Measurements from ENCODE around the gene PRKG1. TPM values are rescaled to one million over a fixed set of nuclear protein-coding genes. Genes with fewer than 3 reads are reported as not detected.

Gene PRKG1
- polyA plus RNA-seq, 3 donors: not detected

DNA sequence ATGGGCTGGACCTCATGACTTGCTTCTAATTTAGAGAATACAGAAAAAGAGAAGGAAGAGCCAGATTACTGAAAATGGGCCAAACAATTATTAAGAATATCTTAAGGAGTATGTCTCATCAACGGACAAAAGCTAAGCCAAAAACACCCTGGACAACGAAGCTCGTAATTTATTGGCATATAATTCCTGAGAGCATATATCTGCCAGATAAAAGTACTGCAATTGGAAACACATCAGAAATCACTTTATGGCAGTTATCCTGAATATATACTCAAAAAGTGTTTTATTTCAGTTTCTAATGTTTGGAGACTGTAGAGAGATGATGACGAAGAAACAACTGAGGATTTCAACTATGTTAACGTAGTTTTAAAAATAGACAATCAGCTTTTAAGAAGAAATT is 413.3 kb downstream of the PRKG1 start:
- no peaks in the 10 kb centered on the region for H3K4me1 Mint-ChIP-seq
- TF ChIP-seq, protein P1, sequence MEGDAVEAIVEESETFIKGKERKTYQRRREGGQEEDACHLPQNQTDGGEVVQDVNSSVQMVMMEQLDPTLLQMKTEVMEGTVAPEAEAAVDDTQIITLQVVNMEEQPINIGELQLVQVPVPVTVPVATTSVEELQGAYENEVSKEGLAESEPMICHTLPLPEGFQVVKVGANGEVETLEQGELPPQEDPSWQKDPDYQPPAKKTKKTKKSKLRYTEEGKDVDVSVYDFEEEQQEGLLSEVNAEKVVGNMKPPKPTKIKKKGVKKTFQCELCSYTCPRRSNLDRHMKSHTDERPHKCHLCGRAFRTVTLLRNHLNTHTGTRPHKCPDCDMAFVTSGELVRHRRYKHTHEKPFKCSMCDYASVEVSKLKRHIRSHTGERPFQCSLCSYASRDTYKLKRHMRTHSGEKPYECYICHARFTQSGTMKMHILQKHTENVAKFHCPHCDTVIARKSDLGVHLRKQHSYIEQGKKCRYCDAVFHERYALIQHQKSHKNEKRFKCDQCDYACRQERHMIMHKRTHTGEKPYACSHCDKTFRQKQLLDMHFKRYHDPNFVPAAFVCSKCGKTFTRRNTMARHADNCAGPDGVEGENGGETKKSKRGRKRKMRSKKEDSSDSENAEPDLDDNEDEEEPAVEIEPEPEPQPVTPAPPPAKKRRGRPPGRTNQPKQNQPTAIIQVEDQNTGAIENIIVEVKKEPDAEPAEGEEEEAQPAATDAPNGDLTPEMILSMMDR (IDR thresholded peaks at IDR 0.05): no peak
- no peaks in the 10 kb centered on the region for H4K20me1 ChIP-seq (ENCODE audit: insufficient read depth, low read length)
- no peaks in the 10 kb centered on the region for H3K9me3 ChIP-seq (replicated peaks in 1 of 2; ENCODE audit: control insufficient read depth in 1 of 2, insufficient read depth in 1 of 2, low read length in 2 of 2)
- H3K27me3 Mint-ChIP-seq (ENCODE audit: low read depth in 3 of 3): no peaks in the 10 kb centered on the region
- no peak overlapping the region for H3K4me3 Mint-ChIP-seq
- intact Hi-C loops (cut with micrococcal nuclease): no loop called here
- H3K27me3 ChIP-seq (ENCODE audit: control insufficient read depth in 2 of 2, insufficient read depth in 2 of 2, low read length in 2 of 2): no peaks in the 10 kb centered on the region
- H3K27ac ChIP-seq (ENCODE audit: low read depth in 1 of 2, low read length in 2 of 2): no peak overlapping the region
- no peaks in the 10 kb centered on the region for H3K36me3 Mint-ChIP-seq
- no peaks in the 10 kb centered on the region for H3K4me1 ChIP-seq (ENCODE audit: control insufficient read depth in 1 of 2, insufficient read depth in 2 of 2, low read length in 2 of 2)
- no peak overlapping the region for H3K9ac ChIP-seq (ENCODE audit: insufficient read depth, low read length, poor library complexity, severe bottlenecking)
- H3K27ac Mint-ChIP-seq: no peak overlapping the region
- no peak overlapping the region for H3K4me2 ChIP-seq (replicated peaks; ENCODE audit: extremely low read depth, low read length, poor library complexity, severe bottlenecking)
- no peak overlapping the region for H2AFZ ChIP-seq (ENCODE audit: insufficient read depth, low read depth, low read length, poor library complexity, severe bottlenecking)
- WGBS (ENCODE audit: insufficient coverage): no CpG with 5 or more reads among the region's 5 CpGs
- DNase-seq: no peak
- H3K36me3 ChIP-seq (replicated peaks in 1 of 2; ENCODE audit: control insufficient read depth in 1 of 2, insufficient read depth in 2 of 2, low read length in 2 of 2): no peaks in the 10 kb centered on the region
- H3K4me3 ChIP-seq (replicated peaks in 1 of 3; ENCODE audit: low read depth in 2 of 3, low read length in 3 of 3): no peak overlapping the region
- no peaks in the 10 kb centered on the region for H3K79me2 ChIP-seq (ENCODE audit: insufficient read depth, low read length)
- peaks cover 0 to 4% (median 0%) of the 10 kb centered on the region in 7 donors for H3K9me3 Mint-ChIP-seq

DNA sequence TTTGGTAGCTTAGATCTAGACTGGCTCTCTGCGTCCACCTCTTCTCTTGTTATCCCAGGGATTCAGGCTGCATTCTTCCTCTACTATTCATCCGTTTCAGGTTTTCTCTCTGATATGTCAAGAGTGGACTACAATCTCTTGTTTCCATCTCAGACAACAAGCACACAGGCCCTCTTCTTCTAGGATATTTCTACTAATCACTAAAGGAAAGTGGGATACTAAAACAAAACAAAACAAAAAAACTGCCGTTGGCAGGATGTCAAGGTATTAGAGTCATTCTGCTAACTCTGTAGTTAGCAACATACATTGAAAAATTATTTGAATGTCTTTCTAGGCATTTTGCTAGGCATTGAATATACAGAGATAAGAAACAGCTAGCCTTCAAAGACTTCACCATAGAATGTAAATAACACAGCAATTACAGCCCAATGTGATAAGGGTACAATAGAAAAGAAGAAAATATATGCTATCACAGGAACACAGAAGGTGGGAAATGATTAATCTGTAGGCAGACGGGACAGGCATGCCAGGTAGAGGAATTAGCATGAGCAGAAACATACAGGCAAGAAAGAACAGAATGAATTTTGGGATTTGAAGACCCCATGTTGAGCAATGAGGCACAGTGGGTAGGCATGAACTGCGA is 414.6 kb downstream of the PRKG1 start:
- Histone ChIP-seq H3K9me3 (replicated peaks in 1 of 2; ENCODE audit: control insufficient read depth in 1 of 2, insufficient read depth in 1 of 2, low read length in 2 of 2) (no peaks in the 10 kb centered on the region), H2AFZ (ENCODE audit: insufficient read depth, low read depth, low read length, poor library complexity, severe bottlenecking) (no peak overlapping the region), H3K27me3 (ENCODE audit: control insufficient read depth in 2 of 2, insufficient read depth in 2 of 2, low read length in 2 of 2) (no peaks in the 10 kb centered on the region), H3K9ac (ENCODE audit: insufficient read depth, low read length, poor library complexity, severe bottlenecking) (no peak overlapping the region), H3K4me2 (replicated peaks; ENCODE audit: extremely low read depth, low read length, poor library complexity, severe bottlenecking) (no peak overlapping the region), H3K4me1 (ENCODE audit: control insufficient read depth in 1 of 2, insufficient read depth in 2 of 2, low read length in 2 of 2) (no peaks in the 10 kb centered on the region), H3K4me3 (replicated peaks in 1 of 3; ENCODE audit: low read depth in 2 of 3, low read length in 3 of 3) (no peak overlapping the region), H3K79me2 (ENCODE audit: insufficient read depth, low read length) (no peaks in the 10 kb centered on the region), H3K36me3 (replicated peaks in 1 of 2; ENCODE audit: control insufficient read depth in 1 of 2, insufficient read depth in 2 of 2, low read length in 2 of 2) (no peaks in the 10 kb centered on the region), H4K20me1 (ENCODE audit: insufficient read depth, low read length) (no peaks in the 10 kb centered on the region), H3K27ac (ENCODE audit: low read depth in 1 of 2, low read length in 2 of 2) (no peak overlapping the region)
- Mint-ChIP-seq H3K27me3 (ENCODE audit: low read depth in 3 of 3) (no peaks in the 10 kb centered on the region), H3K4me1 (no peaks in the 10 kb centered on the region), H3K27ac (no peak overlapping the region), H3K4me3 (no peak overlapping the region), H3K9me3 (peaks cover 0 to 3% (median 0%) of the 10 kb centered on the region in 7 donors), H3K36me3 (no peaks in the 10 kb centered on the region)
- TF ChIP-seq, protein P1 (IDR thresholded peaks at IDR 0.05): no peak
- WGBS (ENCODE audit: insufficient coverage): no CpG with 5 or more reads among the region's 5 CpGs
- intact Hi-C loops (cut with micrococcal nuclease): no loop called here
- DNase-seq: no peak
